PC-9 (cell line): ENCODE measurements around the gene THAP2. TPM values are rescaled to one million over a fixed set of nuclear protein-coding genes. Genes with fewer than 3 reads are reported as not detected.

ENCODE experiments used
- BruUV-seq: library from RNA; stranded (reverse); fragments of 400-500 nt; replicated peaks from 2 replicates; lab custom pipeline; 2021; lab: Mats Ljungman, UMichigan
- CTCF ChIA-PET: fragments of 300-600 bp; sonication (Branson Sonifier 250); formaldehyde crosslinking; loops from one replicate; lab custom pipeline; 2022; ENCODE audit warnings: antibody characterized with exemption; lab: Charles Lee
- POLR2A ChIA-PET: fragments of 300-600 bp; sonication (Branson Sonifier 250); formaldehyde crosslinking; loops from one replicate; lab custom pipeline; 2022; ENCODE audit warnings: antibody characterized with exemption; ENCODE audit not compliant: unreplicated experiment; lab: Charles Lee
- DNase-seq, 2 experiments: peaks; one replicate each; pipeline versions ENCODE4 v3.0.0 to v3.0.0-alpha.2; 2015 to 2022; ENCODE audit warnings: mixed read lengths in 1 of 2
- H2AFZ ChIP-seq: fragments of 200-600 bp; sonication (generic); 2 replicates; pipeline ENCODE4 v1.8.1; 2017; ENCODE audit warnings: antibody characterized with exemption
- H3F3A ChIP-seq: fragments of 200-600 bp; sonication (generic); 2 replicates; pipeline ENCODE4 v1.8.1; 2017; ENCODE audit warnings: antibody characterized with exemption, mild to moderate bottlenecking, low read depth; ENCODE audit not compliant: insufficient read depth
- H3K27ac ChIP-seq: fragments of 200-600 bp; sonication (generic); 2 replicates; pipeline ENCODE4 v1.6.1; 2016; ENCODE audit warnings: mixed run types
- H3K27me3 ChIP-seq: fragments of 200-600 bp; sonication (generic); 2 replicates; pipeline ENCODE4 v1.6.1; 2016; ENCODE audit warnings: low read depth, mixed run types; ENCODE audit not compliant: insufficient read depth
- H3K36me3 ChIP-seq: fragments of 200-600 bp; sonication (generic); 2 replicates; pipeline ENCODE4 v1.6.1; 2016; ENCODE audit warnings: low read depth, mixed run types
- H3K4me1 ChIP-seq: fragments of 200-600 bp; sonication (generic); replicated peaks from 2 replicates; pipeline ENCODE4 v1.6.1; 2016; ENCODE audit warnings: mixed run types; ENCODE audit not compliant: insufficient read depth
- H3K4me2 ChIP-seq: fragments of 200-600 bp; sonication (generic); 2 replicates; pipeline ENCODE4 v1.6.1; 2017; ENCODE audit warnings: mixed run types
- H3K4me3 ChIP-seq: fragments of 200-600 bp; sonication (generic); 2 replicates; pipeline ENCODE4 v1.6.1; 2016; ENCODE audit warnings: mixed run types
- H3K79me2 ChIP-seq: fragments of 200-600 bp; sonication (generic); 2 replicates; pipeline ENCODE4 v1.6.1; 2017; ENCODE audit warnings: low read depth, mixed run types
- H3K9me2 ChIP-seq: fragments of 200-600 bp; sonication (generic); 2 replicates; pipeline ENCODE4 v1.8.1; 2017; ENCODE audit warnings: mild to moderate bottlenecking; ENCODE audit not compliant: insufficient read depth
- H3K9me3 ChIP-seq: fragments of 200-600 bp; sonication (generic); 2 replicates; pipeline ENCODE4 v1.8.1; 2016; ENCODE audit warnings: low read depth; ENCODE audit not compliant: insufficient read depth
- H4K20me1 ChIP-seq: fragments of 200-600 bp; sonication (generic); 2 replicates; pipeline ENCODE4 v1.8.1; 2017; ENCODE audit not compliant: insufficient read depth
- EZH2 ChIP-seq: fragments of 200-600 bp; sonication (generic); IDR thresholded peaks from 2 replicates; pipeline ENCODE4 v1.8.0; 2017; ENCODE audit warnings: antibody characterized with exemption, low read depth
- intact Hi-C: fragments of 100-400 bp; cut with micrococcal nuclease; formaldehyde crosslinking; loops from one replicate; pipeline ENCODE4 v1.10.0; 2022; ENCODE audit not compliant: unreplicated experiment
- total RNA-seq: library from RNA; stranded (reverse); gene quantifications from 2 replicates; pipeline ENCODE4 v1.2.3, GENCODE V29; 2021
- TF ChIP-seq, protein P1 (sequence below): fragments of 200-600 bp; sonication (generic); conservative IDR thresholded peaks from 2 replicates; pipeline ENCODE4 v1.6.1; 2017; ENCODE audit warnings: mixed run types, antibody characterized with exemption, mild to moderate bottlenecking, moderate library complexity

THAP2 gene
- total RNA-seq, 1 experiment from 2014 or later, result 7.0 TPM

DNA sequence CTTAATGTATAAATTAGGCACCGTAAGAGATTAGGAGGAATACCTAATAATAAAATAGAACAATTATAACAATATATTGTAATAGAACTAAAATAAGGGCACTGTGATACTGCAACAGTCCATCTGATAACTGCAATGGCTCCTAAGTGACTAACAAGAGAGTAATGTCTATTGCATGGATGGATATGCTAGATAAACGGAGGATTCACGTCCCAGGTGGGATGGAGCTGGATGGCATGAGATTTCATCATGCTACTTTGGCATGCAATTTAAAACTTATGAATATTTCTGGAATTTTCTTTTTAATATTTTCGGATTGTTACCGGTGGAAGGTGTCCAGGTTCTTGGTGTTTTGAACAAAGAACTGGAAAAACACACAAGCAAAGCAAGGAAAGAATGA is 19.5 kb downstream of the THAP2 start:
- Histone ChIP-seq H4K20me1 (no peaks in the 10 kb centered on the region), H3K27me3 (no peaks in the 10 kb centered on the region), H3K4me1 (peaks cover 13% of the 10 kb centered on the region), H2AFZ (no peak overlapping the region), H3K9me2 (no peaks in the 10 kb centered on the region), H3K79me2 (peaks cover 17% of the 10 kb centered on the region), H3K4me3 (no peak overlapping the region), H3K36me3 (no peaks in the 10 kb centered on the region), H3K4me2 (no peak overlapping the region), H3K27ac (no peak overlapping the region), H3F3A (peaks cover 5% of the 10 kb centered on the region), H3K9me3 (no peaks in the 10 kb centered on the region)
- CTCF ChIA-PET, result no interaction called here
- no peak for DNase-seq
- intact Hi-C loops, result no loop called here
- TF ChIP-seq, protein P1, sequence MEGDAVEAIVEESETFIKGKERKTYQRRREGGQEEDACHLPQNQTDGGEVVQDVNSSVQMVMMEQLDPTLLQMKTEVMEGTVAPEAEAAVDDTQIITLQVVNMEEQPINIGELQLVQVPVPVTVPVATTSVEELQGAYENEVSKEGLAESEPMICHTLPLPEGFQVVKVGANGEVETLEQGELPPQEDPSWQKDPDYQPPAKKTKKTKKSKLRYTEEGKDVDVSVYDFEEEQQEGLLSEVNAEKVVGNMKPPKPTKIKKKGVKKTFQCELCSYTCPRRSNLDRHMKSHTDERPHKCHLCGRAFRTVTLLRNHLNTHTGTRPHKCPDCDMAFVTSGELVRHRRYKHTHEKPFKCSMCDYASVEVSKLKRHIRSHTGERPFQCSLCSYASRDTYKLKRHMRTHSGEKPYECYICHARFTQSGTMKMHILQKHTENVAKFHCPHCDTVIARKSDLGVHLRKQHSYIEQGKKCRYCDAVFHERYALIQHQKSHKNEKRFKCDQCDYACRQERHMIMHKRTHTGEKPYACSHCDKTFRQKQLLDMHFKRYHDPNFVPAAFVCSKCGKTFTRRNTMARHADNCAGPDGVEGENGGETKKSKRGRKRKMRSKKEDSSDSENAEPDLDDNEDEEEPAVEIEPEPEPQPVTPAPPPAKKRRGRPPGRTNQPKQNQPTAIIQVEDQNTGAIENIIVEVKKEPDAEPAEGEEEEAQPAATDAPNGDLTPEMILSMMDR, result no peak
- TF ChIP-seq EZH2, result no peak
- BruUV-seq, result no TSS peak
- POLR2A ChIA-PET, result interaction anchor here (0.6 kb wide), 1 partner anchor 1946 kb away, joined by 5 read pairs; no protein-coding TSS in a partner anchor

DNA sequence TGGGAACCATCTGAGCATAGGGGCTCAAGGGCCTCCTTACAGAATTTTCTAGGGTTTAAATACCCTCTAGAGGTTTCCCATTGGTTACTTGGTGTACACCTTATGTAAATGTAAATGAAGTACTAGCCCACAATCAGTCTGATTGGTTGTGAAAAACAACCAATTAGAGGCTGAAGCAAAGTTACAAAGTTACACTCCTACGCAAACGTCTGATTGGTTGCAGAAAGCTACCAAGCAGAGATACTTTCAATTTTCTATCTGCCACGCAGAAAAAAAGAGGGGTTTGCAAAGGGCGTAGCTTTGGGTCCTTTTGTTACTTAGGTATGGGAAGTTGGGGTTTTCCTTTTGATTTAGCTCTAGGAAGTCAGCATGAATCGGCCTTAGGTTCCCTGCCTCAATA is 20.0 kb downstream of the THAP2 start:
- Histone ChIP-seq H3K4me2 (no peak overlapping the region), H2AFZ (no peak overlapping the region), H3K9me2 (no peaks in the 10 kb centered on the region), H3K4me1 (peaks cover 13% of the 10 kb centered on the region), H3K4me3 (no peak overlapping the region), H3K79me2 (peaks cover 17% of the 10 kb centered on the region), H3K9me3 (no peaks in the 10 kb centered on the region), H3F3A (peaks cover 5% of the 10 kb centered on the region), H3K27ac (no peak overlapping the region), H3K27me3 (no peaks in the 10 kb centered on the region), H3K36me3 (no peaks in the 10 kb centered on the region), H4K20me1 (no peaks in the 10 kb centered on the region)
- intact Hi-C loops, result no loop called here
- no peak for DNase-seq
- no TSS peak for BruUV-seq
- CTCF ChIA-PET, result no interaction called here
- POLR2A ChIA-PET, result interaction anchor here (0.6 kb wide), 1 partner anchor 1945 kb away, joined by 5 read pairs; no protein-coding TSS in a partner anchor
- TF ChIP-seq, protein P1, result no peak
- no peak for TF ChIP-seq EZH2

GRCh38 chr12:71685312-71685906 is 21.3 kb downstream of the THAP2 start:
- peak overlapping the region; percentile 72 for H3K27ac ChIP-seq
- ChIA-PET POLR2A (interaction anchor here (0.6 to 2.1 kb wide), 5 partner anchors 14 to 62 kb away, joined by 3 to 14 read pairs (median 6); partner anchors contain the start of genes THAP2 and ZFC3H1), CTCF (interaction anchor here (0.9 to 2.8 kb wide), 2 partner anchors 61 to 161 kb away, joined by 7 to 17 read pairs; no protein-coding TSS in a partner anchor)
- no peaks in the 10 kb centered on the region for H3K36me3 ChIP-seq
- peak overlapping the region; percentile 91 for H3K4me2 ChIP-seq
- intact Hi-C loops, result no loop called here
- H3K9me2 ChIP-seq, result no peaks in the 10 kb centered on the region
- H3K79me2 ChIP-seq, result peaks cover 17% of the 10 kb centered on the region
- no peaks in the 10 kb centered on the region for H3K27me3 ChIP-seq
- TF ChIP-seq EZH2, result no peak
- TF ChIP-seq, protein P1, result no peak
- no peaks in the 10 kb centered on the region for H3K9me3 ChIP-seq
- H4K20me1 ChIP-seq, result no peaks in the 10 kb centered on the region
- peak overlapping the region; percentile 96 for H3K4me3 ChIP-seq
- H3K4me1 ChIP-seq, result peaks cover 13% of the 10 kb centered on the region
- DNase-seq, result no peak
- peak overlapping the region; percentile 93 for H2AFZ ChIP-seq
- H3F3A ChIP-seq, result peaks cover 5% of the 10 kb centered on the region
- TSS peak; percentile 61 for BruUV-seq
